GM18868 (cell line): ENCODE results near the gene DNAJC7.

Experiments used
- ATAC-seq: cut with Tn5 transposase; IDR thresholded peaks from one replicate; pipeline ENCODE4 v1.9.1; 2021; ENCODE audit warnings: mild to moderate bottlenecking, moderate library complexity; ENCODE audit not compliant: unreplicated experiment

Gene DNAJC7

DNA sequence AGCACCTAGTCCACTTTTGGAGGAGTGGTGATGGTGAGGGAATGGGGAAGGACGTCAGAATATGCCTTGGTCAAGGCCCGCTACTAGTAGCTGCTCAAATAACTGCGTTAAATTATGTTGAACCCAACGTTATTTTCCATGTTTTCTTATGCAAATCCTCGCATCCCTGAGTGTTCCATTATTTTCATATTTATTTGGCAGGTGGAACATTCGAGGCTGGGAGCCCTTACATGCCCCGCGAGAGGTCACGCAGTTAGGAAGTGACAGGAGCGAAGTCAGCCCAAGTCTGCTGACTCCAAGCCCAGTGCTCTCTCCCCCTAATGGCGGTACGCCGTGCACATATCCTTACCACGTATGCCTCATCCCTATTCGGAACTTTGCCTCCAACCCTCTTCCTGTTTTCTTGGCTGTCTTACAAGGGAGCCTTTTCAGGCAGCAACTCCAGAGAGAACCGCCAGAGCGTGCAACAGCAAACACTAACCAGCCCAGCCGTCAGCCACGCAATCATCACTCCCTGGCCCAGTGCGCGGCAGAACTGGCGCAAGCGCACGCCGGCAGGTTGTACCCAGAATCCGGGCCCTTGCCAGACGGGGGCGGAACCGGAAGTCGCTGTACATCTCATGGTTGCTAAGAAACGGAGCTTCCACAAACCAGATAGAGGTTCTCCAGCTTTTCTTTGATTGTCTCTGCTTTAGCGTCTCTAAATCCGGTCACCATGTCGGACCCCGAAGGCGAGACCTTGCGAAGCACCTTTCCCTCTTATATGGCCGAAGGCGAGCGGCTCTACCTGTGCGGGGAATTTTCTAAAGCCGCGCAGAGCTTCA lies 87.0 kb downstream of the DNAJC7 start, which contains the start of gene ODAD4:
Gene ODAD4, plus strand, starts transcription at position 609 of the 824 bp plus-strand sequence. Its CDS starts 107 bp downstream, at position 716.
- peak; percentile 92 for ATAC-seq

DNA sequence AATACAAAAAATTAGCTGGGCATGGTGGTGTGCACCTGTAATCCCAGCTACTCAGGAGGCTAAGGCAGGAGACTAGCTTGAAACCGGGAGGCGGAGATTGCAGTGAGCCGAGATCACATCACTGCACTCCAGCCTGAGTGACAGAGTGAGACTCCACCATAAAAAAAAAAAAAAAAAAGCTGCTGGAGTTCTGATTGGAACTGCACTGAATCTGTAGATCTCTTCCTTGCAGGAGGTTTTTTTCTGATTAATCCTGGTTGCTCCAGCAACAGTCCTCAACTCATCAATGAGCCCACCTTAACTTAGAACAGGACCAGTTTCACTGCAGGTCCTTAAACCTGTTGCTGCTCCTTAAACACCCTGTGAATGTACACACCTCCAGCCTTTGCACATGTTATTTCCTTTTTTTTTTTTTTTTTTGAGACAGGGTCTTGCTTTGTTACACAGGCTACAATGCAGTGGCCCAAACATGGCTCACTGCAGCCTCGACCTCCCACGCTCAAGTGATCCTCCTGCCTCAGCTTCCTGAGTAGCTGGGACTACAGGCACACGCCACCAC lies 88.5 kb downstream of the DNAJC7 start:
- ATAC-seq, result no peak
